Measurements from ENCODE around the gene KRT17. TPM values are rescaled to one million over a fixed set of nuclear protein-coding genes. Genes with fewer than 3 reads are reported as not detected.
A peak's percentile ranks its signal among the peaks of the same experiment; 100 is the strongest.

KRT17 gene
- total and polyA plus RNA-seq, 2 of the 4 experiments (the other 2 are of a cell fraction): 2.5 to 4.6 TPM

GRCh38 chr17:41647940-41648410 lies 23.6 kb upstream of the KRT17 start:
- in situ Hi-C loops (cut with MboI; ENCODE audit: low sequenced_read_pairs) (no loop called here), dilution Hi-C loops (cut with HindIII; ENCODE audit: low sequenced_read_pairs, unreplicated experiment) (no loop called here), intact Hi-C loops (cut with micrococcal nuclease) (loop anchor here (1.0 to 5.0 kb wide), 6 partner anchors 99 to 846 kb away; partner anchors contain the start of gene KRTAP2-3)
- Histone ChIP-seq H4K20me1 (ENCODE audit: insufficient read depth, low read length) (no peaks in the 10 kb centered on the region), H2BK120ac (ENCODE audit: low read depth, low read length) (peak overlapping the region; percentile 88), H3K27me3 (ENCODE audit: control insufficient read depth, insufficient read depth, low read length) (no peaks in the 10 kb centered on the region; the same call in 1 of the 2 replicates), H3K56ac (ENCODE audit: extremely low read depth, insufficient read depth, low read length) (no peak overlapping the region), H3K14ac (replicated peaks; ENCODE audit: low read depth, low read length) (peak overlapping the region; percentile 84), H2BK20ac (ENCODE audit: low read depth, low read length) (peak overlapping the region; percentile 71), H3K4me3 (ENCODE audit: insufficient read depth, low read depth, low read length) (0 out of 2 replicates have a peak overlapping the region, but pooled peaks have one; percentile 18), H3K9me1 (ENCODE audit: insufficient read depth, low read length) (peaks cover 12% of the 10 kb centered on the region), H2BK15ac (ENCODE audit: low read depth, low read length) (peak overlapping the region; percentile 79; the same call in 2 of the 3 replicates), H4K5ac (ENCODE audit: low read depth, low read length) (peak overlapping the region; percentile 47), H3K4me1 (ENCODE audit: control insufficient read depth, insufficient read depth, low read length) (peaks cover 14% of the 10 kb centered on the region), H3K18ac (ENCODE audit: low read depth, low read length) (peak overlapping the region; percentile 38; the same call in 1 of the 2 replicates), H3K4me2 (ENCODE audit: low read depth, low read length) (peak overlapping the region; percentile 90), H4K8ac (ENCODE audit: low read depth in 2 of 2, low read length in 2 of 2) (peak overlapping the region; percentile 74 to 91; a peak in 3 of 4 replicates), H3K36me3 (ENCODE audit: control insufficient read depth, insufficient read depth, low read length) (no peaks in the 10 kb centered on the region), H3K4ac (ENCODE audit: low read depth, low read length) (peak overlapping the region; percentile 80), H2AK9ac (replicated peaks; ENCODE audit: low read depth, low read length, poor library complexity) (peak overlapping the region; percentile 48), H4K91ac (ENCODE audit: insufficient read depth, low read depth, low read length) (peak overlapping the region; percentile 75), H3K9me3 (ENCODE audit: control insufficient read depth, insufficient read depth, low read length) (no peaks in the 10 kb centered on the region), H3K23ac (ENCODE audit: low read depth, low read length) (0 out of 2 replicates have a peak overlapping the region, but pooled peaks have one; percentile 21), H3K27ac (ENCODE audit: insufficient read depth, low read length) (no peak overlapping the region; the same call in 1 of the 2 replicates), H3K9ac (ENCODE audit: low read depth, low read length) (peak overlapping the region; percentile 54), H2AFZ (replicated peaks; ENCODE audit: low read length, poor library complexity) (peak overlapping the region; percentile 99), H3K79me1 (ENCODE audit: low read depth in 1 of 2, low read length in 2 of 2) (no peaks in the 10 kb centered on the region), H2AK5ac (ENCODE audit: low read depth, low read length) (no peak overlapping the region), H2BK5ac (ENCODE audit: low read depth, low read length, poor library complexity, severe bottlenecking) (no peak overlapping the region)
- ChIA-PET POLR2A (ENCODE audit: unreplicated experiment) (interaction anchor here (0.6 to 0.8 kb wide), 2 partner anchors 98 to 99 kb away, joined by 13 to 22 read pairs; no protein-coding TSS in a partner anchor), CTCF (interaction anchor here (0.6 to 3.8 kb wide), 18 partner anchors 13 to 1032 kb away, joined by 3 to 36 read pairs (median 4); no protein-coding TSS in a partner anchor)
- TF ChIP-seq RAD21 (IDR thresholded peaks at IDR 0.05; ENCODE audit: low read length): peak; percentile 92
- TF ChIP-seq CTCF (conservative IDR thresholded peaks at IDR 0.05; ENCODE audit: low read depth, low read length): peak; percentile 94
- peak; percentile 88 for TF ChIP-seq SMC3 (IDR thresholded peaks at IDR 0.05; ENCODE audit: low read depth, low read length)
- no peak for TF ChIP-seq CEBPB (IDR thresholded peaks at IDR 0.05; ENCODE audit: low read depth, low read length)
- peak; percentile 88 for ATAC-seq (ENCODE audit: low read depth)
- peak; percentile 54 for DNase-seq
- WGBS, 2 experiments (ENCODE audit: extremely low coverage in 2 of 2, insufficient read length in 1 of 2): 4% methylated on average over 14 of the region's 22 CpGs; no CpG with 5 or more reads in 1 of the 2 experiments
- BruUV-seq (replicated peaks): no TSS peak

Measured in IMR-90 (cell line).